Stomach (tissue), 4 donors: ENCODE measurements around the gene ALB.

Experiments used
- CTCF ChIP-seq, 7 experiments: fragments of 450-650 bp in 4 of 7; fragments of 200-600 bp in 3 of 7; sonication (generic) in 3 of 7; IDR thresholded peaks; one replicate each; pipeline ENCODE4 v1.5.1; 2016 to 2019; ENCODE audit warnings: antibody characterized with exemption in 7 of 7, control low read depth in 2 of 7, mild to moderate bottlenecking in 1 of 7
- EP300 ChIP-seq: sonication (generic); formaldehyde crosslinking; IDR thresholded peaks from one replicate; pipeline ENCODE4 v1.6.1; 2017; ENCODE audit warnings: antibody characterized with exemption
- POLR2A ChIP-seq, 4 donors: fragments of 450-650 bp; IDR thresholded peaks; one replicate each; pipeline ENCODE4 v1.6.1; 2016; ENCODE audit warnings: antibody characterized with exemption in 4 of 4, control low read depth in 2 of 4, mild to moderate bottlenecking in 1 of 4, moderate library complexity in 1 of 4
- POLR2AphosphoS5 ChIP-seq, 3 donors: sonication (generic); formaldehyde crosslinking; IDR thresholded peaks; one replicate each; pipeline ENCODE4 v1.6.1; 2016; ENCODE audit warnings: antibody characterized with exemption in 3 of 3

DNA sequence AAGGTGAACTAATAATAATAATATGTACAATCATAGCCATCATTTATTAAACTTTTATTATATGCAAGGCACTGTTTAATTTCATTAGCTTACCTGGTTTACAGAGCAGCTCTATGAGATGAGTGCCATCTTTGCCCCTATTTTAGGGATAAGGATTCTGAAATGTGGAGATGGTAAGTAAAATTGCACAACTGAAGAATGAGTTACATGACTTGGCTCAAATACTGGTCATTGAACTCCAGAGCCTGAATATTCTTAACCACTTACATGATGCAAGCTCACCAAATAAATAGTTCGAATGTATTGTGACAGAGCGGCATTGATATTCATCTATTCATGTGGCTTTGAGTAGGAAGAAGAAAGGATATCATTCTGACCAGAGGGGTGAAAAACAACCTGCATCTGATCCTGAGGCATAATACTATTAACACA lies 11.7 kb downstream of the ALB start:
- no peak for TF ChIP-seq POLR2AphosphoS5 (IDR thresholded peaks at IDR 0.05)
- TF ChIP-seq POLR2A (IDR thresholded peaks at IDR 0.05): no peak
- TF ChIP-seq CTCF (IDR thresholded peaks at IDR 0.05): no peak
- TF ChIP-seq EP300: no peak
